Gastrocnemius medialis (tissue), 4 donors: ENCODE results near the gene SAP25.

ENCODE experiments used
- CTCF ChIP-seq, 5 experiments: fragments of 450-650 bp in 3 of 5; fragments of 200-600 bp in 2 of 5; sonication (generic) in 2 of 5; IDR thresholded peaks in 4 of 5; conservative IDR thresholded peaks in 1 of 5; 1 replicate in 4 of 5; 2 replicates in 1 of 5; pipeline ENCODE4 v1.5.1; 2016 to 2019; ENCODE audit warnings: antibody characterized with exemption in 5 of 5, mild to moderate bottlenecking in 3 of 5, moderate library complexity in 3 of 5
- POLR2A ChIP-seq, 2 donors: fragments of 450-650 bp; IDR thresholded peaks; one replicate each; pipeline ENCODE4 v1.6.1; 2017; ENCODE audit warnings: antibody characterized with exemption in 2 of 2, mild to moderate bottlenecking in 2 of 2, moderate library complexity in 2 of 2

- TF ChIP-seq CTCF (IDR thresholded peaks at IDR 0.05 in 4 of 5, conservative IDR thresholded peaks at IDR 0.05 in 1 of 5) (no peak), POLR2A (IDR thresholded peaks at IDR 0.05) (no peak)
These were observed 8.4 kb upstream of the SAP25 start for GRCh38 chr7:100582041-100582579.
